DMS 273 (cell line): Measurements from ENCODE around the gene PHKA2.

Experiments
- DNase-seq: peaks from one replicate; lab custom pipeline; 2025; ENCODE audit not compliant: unreplicated experiment; lab: John Stamatoyannopoulos, UW

Gene PHKA2

GRCh38 chrX:18891548-18891945 is 92.4 kb downstream of the PHKA2 start:
- DNase-seq, result no peak

GRCh38 chrX:18890724-18891547 is 93.0 kb downstream of the PHKA2 start:
- DNase-seq, result peak; percentile 81

- DNase-seq, result peak; percentile 46
Observed at GRCh38 chrX:18890049-18890381, 93.9 kb downstream of the PHKA2 start.

- peak; percentile 34 for DNase-seq
Observed at GRCh38 chrX:18889346-18890048, 94.4 kb downstream of the PHKA2 start.

GRCh38 chrX:18888281-18888680 is 95.6 kb downstream of the PHKA2 start:
- DNase-seq, result no peak

- peak; percentile 56 for DNase-seq
Observed at GRCh38 chrX:18887825-18888212, 96.1 kb downstream of the PHKA2 start.

- no peak for DNase-seq
Observed at GRCh38 chrX:18887177-18887824, 96.6 kb downstream of the PHKA2 start.

- peak; percentile 74 for DNase-seq
Observed at GRCh38 chrX:18886344-18887161, 97.4 kb downstream of the PHKA2 start.

- no peak for DNase-seq
Observed at GRCh38 chrX:18886005-18886343, 97.9 kb downstream of the PHKA2 start.

- no peak for DNase-seq
Observed at GRCh38 chrX:18885328-18886004, 98.4 kb downstream of the PHKA2 start.

GRCh38 chrX:18884916-18885315 is 99.0 kb downstream of the PHKA2 start:
- no peak for DNase-seq

- DNase-seq, result peak; percentile 10
Observed at GRCh38 chrX:18883961-18884765, 99.8 kb downstream of the PHKA2 start.

- DNase-seq, result no peak
Observed at GRCh38 chrX:18883234-18883960, 100.5 kb downstream of the PHKA2 start.

GRCh38 chrX:18879144-18879543 is 104.8 kb downstream of the PHKA2 start:
- DNase-seq, result no peak

GRCh38 chrX:18877469-18877868 is 106.4 kb downstream of the PHKA2 start:
- no peak for DNase-seq

GRCh38 chrX:18875256-18875878 is 108.5 kb downstream of the PHKA2 start:
- peak; percentile 22 for DNase-seq

- DNase-seq, result no peak
Observed at GRCh38 chrX:18874560-18875255, 109.2 kb downstream of the PHKA2 start.

GRCh38 chrX:18873836-18874235 is 110.1 kb downstream of the PHKA2 start:
- no peak for DNase-seq
